K562 (cell line): Measurements from ENCODE around the gene TACSTD2. TPM values are rescaled to one million over a fixed set of nuclear protein-coding genes. Genes with fewer than 3 reads are reported as not detected.

Experiments used
- FOXJ3 ChIP-seq: sonication (generic); formaldehyde crosslinking; IDR thresholded peaks from 2 replicates; pipeline ENCODE4 v1.4.0; 2020; ENCODE audit warnings: mild to moderate bottlenecking, missing genetic modification reagents
- HDAC6 ChIP-seq: IDR thresholded peaks from 2 replicates; pipeline ENCODE4 v1.6.1; 2012; ENCODE audit warnings: low read depth, mild to moderate bottlenecking, control low read depth, inconsistent platforms, low read length, moderate library complexity
- HMG20B ChIP-seq: fragments of 250-450 bp; sonication (Bioruptor Pico); IDR thresholded peaks from 2 replicates; pipeline ENCODE4 v1.5.0; 2021; ENCODE audit warnings: mild to moderate bottlenecking
- HNRNPUL1 ChIP-seq: fragments of 200-400 bp; formaldehyde crosslinking; IDR thresholded peaks from 2 replicates; pipeline ENCODE4 v1.6.1; 2017; ENCODE audit warnings: low read length
- MLLT1 ChIP-seq, 2 experiments: fragments of 450-650 bp; IDR thresholded peaks; 2 replicates each; pipeline ENCODE4 v1.6.1; 2016
- NR2C1 ChIP-seq, 2 experiments: fragments of 450-650 bp; IDR thresholded peaks; 2 replicates each; pipeline ENCODE4 v1.6.1; 2017; ENCODE audit warnings: mild to moderate bottlenecking in 2 of 2, antibody characterized with exemption in 1 of 2, inconsistent platforms in 1 of 2, missing compliant biosample characterization in 1 of 2, missing genetic modification characterization in 1 of 2
- RBBP5 ChIP-seq: fragments of 200-600 bp; sonication (generic); IDR thresholded peaks from 2 replicates; pipeline ENCODE4 v1.6.1; 2012; ENCODE audit warnings: borderline replicate concordance, mild to moderate bottlenecking, low read length, control low read depth, inconsistent platforms; ENCODE audit not compliant: insufficient read depth, poor library complexity, severe bottlenecking
- SMARCE1 ChIP-seq: fragments of 450-650 bp; IDR thresholded peaks from 2 replicates; pipeline ENCODE4 v1.7.1; 2016; ENCODE audit warnings: mild to moderate bottlenecking
- STAT6 ChIP-seq: sonication (generic); formaldehyde crosslinking; IDR thresholded peaks from 2 replicates; pipeline ENCODE4 v1.8.1; 2023; ENCODE audit warnings: mild to moderate bottlenecking, missing genetic modification reagents
- TAF15 ChIP-seq: fragments of 200-400 bp; formaldehyde crosslinking; IDR thresholded peaks from 2 replicates; pipeline ENCODE4 v1.6.1; 2017; ENCODE audit warnings: mild to moderate bottlenecking, low read depth, low read length, moderate library complexity
- ZBTB12 ChIP-seq: fragments of 250-450 bp; sonication (Bioruptor Pico); IDR thresholded peaks from 2 replicates; pipeline ENCODE4 v1.4.0; 2020
- polyA plus RNA-seq, 8 experiments: library from polyadenylated mRNA; depleted of rRNA in 4 of 8; stranded (reverse) in 5 of 8; unstranded in 3 of 8; fragments of >200 nt; fragmentation: Nextera tagmentation in 2 of 8; fragmentation: Illumina TruSeq in 1 of 8; extraction: Ambion mirVana in 2 of 8; extraction: Trizol in 1 of 8; gene quantifications; 2 replicates each; pipeline versions ENCODE4 v1.2.1 to v1.2.3, GENCODE V29; 2011 to 2014; ENCODE audit warnings: inconsistent platforms in 1 of 8, missing spikeins in 1 of 8
- total RNA-seq, 7 experiments: library from RNA; depleted of rRNA in 6 of 7; stranded (reverse); fragments of >200 nt in 6 of 7; fragmentation: Illumina TruSeq in 2 of 7; extraction: Trizol in 2 of 7; gene quantifications; 2 replicates each; pipeline versions ENCODE4 v1.2.1 to v1.2.3, GENCODE V29; 2011 to 2021; ENCODE audit warnings: low replicate concordance in 1 of 7

Gene TACSTD2
- total and polyA plus RNA-seq, 9 of the 15 experiments (the other 6 are each of a cell fraction or from before 2014, with no cell fraction given), result 0.04 to 0.31 TPM; not detected in 7

GRCh38 chr1:58546520-58547308 is 30.3 kb downstream of the TACSTD2 start, which contains the start of gene OMA1 (continued):
- TF ChIP-seq MLLT1 (IDR thresholded peaks at IDR 0.05) (no peak; a peak in 1 of 4 replicates), HDAC6 (no peak), STAT6 (no peak), HMG20B (no peak), TAF15 (no peak), HNRNPUL1 (no peak), NR2C1 (IDR thresholded peaks at IDR 0.05) (no peak), NR2C1 (tag; IDR thresholded peaks at IDR 0.05) (no peak), SMARCE1 (peak; percentile 82), RBBP5 (peak; percentile 77), ZBTB12 (CRISPR knock-in tag) (no peak), FOXJ3 (CRISPR knock-in tag) (no peak)
